Measurements from ENCODE around the gene NBEA. TPM values are rescaled to one million over a fixed set of nuclear protein-coding genes. Genes with fewer than 3 reads are reported as not detected.

Gene NBEA
- total RNA-seq, 1 experiment from 2014 or later = 4.1 TPM

GRCh38 chr13:35712907-35713761, 771.1 kb downstream of the NBEA start:
- TF ChIP-seq CBX3 (IDR thresholded peaks at IDR 0.05; ENCODE audit: low read depth) (no peak), SRF (IDR thresholded peaks at IDR 0.05; ENCODE audit: low read depth) (peak; percentile 70), REST (IDR thresholded peaks at IDR 0.05; ENCODE audit: low read depth) (no peak), EGR1 (IDR thresholded peaks at IDR 0.05; ENCODE audit: low read depth) (no peak), RAD21 (IDR thresholded peaks at IDR 0.05; ENCODE audit: low read depth) (no peak), EZH2 (IDR thresholded peaks at IDR 0.05) (no peak), SP1 (IDR thresholded peaks at IDR 0.05; ENCODE audit: low read depth) (no peak)
- BruUV-seq (replicated peaks) = no TSS peak
- Histone ChIP-seq H3K4me1 (ENCODE audit: control insufficient read depth in 1 of 2, insufficient read depth in 2 of 2, low read length in 2 of 2) (0 out of 4 replicates have a peak, but pooled peaks cover 0 to 4% of the 10 kb centered on the region in 2 experiments), H3K9me3 (ENCODE audit: control insufficient read depth in 1 of 2, insufficient read depth in 1 of 2, low read depth in 1 of 2, low read length in 2 of 2) (no peaks in the 10 kb centered on the region), H3K9me2 (ENCODE audit: insufficient read depth) (no peaks in the 10 kb centered on the region), H3K9ac (ENCODE audit: low read length) (no peak overlapping the region), H3K4me2 (ENCODE audit: low read length) (no peak overlapping the region), H3K27ac (ENCODE audit: low read depth, low read length) (no peak overlapping the region), H3K4me3 (replicated peaks in 1 of 2; ENCODE audit: low read depth in 1 of 2, low read length in 2 of 2) (no peak overlapping the region), H3K36me3 (ENCODE audit: control insufficient read depth in 1 of 2, insufficient read depth in 2 of 2, low read length in 2 of 2) (no peaks in the 10 kb centered on the region), H3K79me2 (ENCODE audit: insufficient read depth, low read length) (no peaks in the 10 kb centered on the region), H3K27me3 (ENCODE audit: insufficient read depth, low read length) (no peaks in the 10 kb centered on the region), H2AFZ (ENCODE audit: low read depth, low read length, poor library complexity, severe bottlenecking) (no peak overlapping the region), H4K20me1 (ENCODE audit: insufficient read depth) (no peaks in the 10 kb centered on the region)
- ChIA-PET POLR2A (no interaction called here), CTCF (no interaction called here), RAD21 (ENCODE audit: low non-redundant PET in 1 of 2, low total read pairs in 2 of 2, uncharacterized antibody in 2 of 2, unreplicated experiment in 2 of 2) (no interaction called here)
- DNase-seq (ENCODE audit: low read depth, low spot score) (no peak), ATAC-seq (no peak)
- intact Hi-C loops (cut with micrococcal nuclease) = no loop called here
